Hepatocyte (in vitro differentiated cells): ENCODE results near the gene AKT1.

Experiments
- EZH2 ChIP-seq: fragments of 200-600 bp; sonication (generic); IDR thresholded peaks from 2 replicates; pipeline ENCODE4 v1.6.1; 2016; ENCODE audit warnings: antibody characterized with exemption, mild to moderate bottlenecking, borderline replicate concordance
- EZH2phosphoT487 ChIP-seq: fragments of 200-600 bp; sonication (generic); IDR thresholded peaks from one replicate; pipeline ENCODE4 v1.6.1; 2018; ENCODE audit warnings: antibody characterized with exemption, mild to moderate bottlenecking, low read depth, moderate library complexity; ENCODE audit not compliant: unreplicated experiment, severe bottlenecking
- TF ChIP-seq, protein P1 (sequence below): fragments of 200-600 bp; sonication (generic); IDR thresholded peaks from 2 replicates; pipeline ENCODE4 v1.5.1; 2016; ENCODE audit warnings: antibody characterized with exemption, mild to moderate bottlenecking; ENCODE audit not compliant: poor library complexity

DNA sequence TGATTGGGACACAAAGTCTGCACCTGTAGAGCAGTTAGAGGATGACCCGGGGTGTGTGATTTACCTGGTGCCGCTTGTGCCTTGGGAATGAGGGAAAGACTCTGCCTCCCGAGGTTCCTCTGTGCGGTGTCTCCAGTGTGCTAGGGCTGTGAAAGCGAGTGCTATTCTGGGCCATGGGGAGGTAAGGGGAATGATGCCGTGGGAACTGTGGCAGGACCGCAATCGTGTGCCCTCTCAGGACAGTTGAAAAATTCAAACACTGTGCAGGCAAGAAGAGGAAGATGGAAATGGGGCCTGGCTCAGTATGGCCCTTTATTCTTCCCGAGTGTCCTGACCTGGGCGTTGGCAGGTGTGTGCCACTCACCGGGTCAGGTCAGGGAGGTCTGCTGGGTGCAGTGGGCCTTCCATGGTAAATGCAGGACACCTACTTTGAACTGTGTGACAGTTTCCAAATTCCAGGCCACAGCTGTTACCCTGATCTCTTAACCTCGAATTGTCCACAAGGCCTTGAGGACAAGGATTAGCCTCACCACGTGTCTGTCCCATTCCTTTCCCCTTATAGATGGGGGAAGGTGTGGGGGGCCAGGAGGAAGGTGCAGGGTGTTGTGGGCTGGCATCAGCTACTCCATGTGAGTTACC, 41.2 kb downstream of the AKT1 start:
- TF ChIP-seq, protein P1, sequence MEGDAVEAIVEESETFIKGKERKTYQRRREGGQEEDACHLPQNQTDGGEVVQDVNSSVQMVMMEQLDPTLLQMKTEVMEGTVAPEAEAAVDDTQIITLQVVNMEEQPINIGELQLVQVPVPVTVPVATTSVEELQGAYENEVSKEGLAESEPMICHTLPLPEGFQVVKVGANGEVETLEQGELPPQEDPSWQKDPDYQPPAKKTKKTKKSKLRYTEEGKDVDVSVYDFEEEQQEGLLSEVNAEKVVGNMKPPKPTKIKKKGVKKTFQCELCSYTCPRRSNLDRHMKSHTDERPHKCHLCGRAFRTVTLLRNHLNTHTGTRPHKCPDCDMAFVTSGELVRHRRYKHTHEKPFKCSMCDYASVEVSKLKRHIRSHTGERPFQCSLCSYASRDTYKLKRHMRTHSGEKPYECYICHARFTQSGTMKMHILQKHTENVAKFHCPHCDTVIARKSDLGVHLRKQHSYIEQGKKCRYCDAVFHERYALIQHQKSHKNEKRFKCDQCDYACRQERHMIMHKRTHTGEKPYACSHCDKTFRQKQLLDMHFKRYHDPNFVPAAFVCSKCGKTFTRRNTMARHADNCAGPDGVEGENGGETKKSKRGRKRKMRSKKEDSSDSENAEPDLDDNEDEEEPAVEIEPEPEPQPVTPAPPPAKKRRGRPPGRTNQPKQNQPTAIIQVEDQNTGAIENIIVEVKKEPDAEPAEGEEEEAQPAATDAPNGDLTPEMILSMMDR, result no peak
- TF ChIP-seq EZH2phosphoT487 (no peak), EZH2 (no peak)
